Fibroblast of lung (primary cell): ENCODE results near the gene GPR55.

Source experiments
- CTCF ChIP-seq, 2 donors: IDR thresholded peaks in 1 of 2; conservative IDR thresholded peaks in 1 of 2; 1 replicate in 1 of 2; 2 replicates in 1 of 2; pipeline ENCODE4 v1.5.1; 2011 to 2012; ENCODE audit warnings: low read length in 2 of 2, control low read depth in 1 of 2, inconsistent platforms in 1 of 2, low read depth in 1 of 2, mild to moderate bottlenecking in 1 of 2
- EZH2 ChIP-seq: IDR thresholded peaks from 2 replicates; pipeline ENCODE4 v1.5.1; 2012; ENCODE audit warnings: low read length, control low read depth, mild to moderate bottlenecking; ENCODE audit errors: missing control alignments

GRCh38 chr2:230870544-230871360 is 54.3 kb downstream of the GPR55 start:
- TF ChIP-seq EZH2 (no peak), CTCF (conservative IDR thresholded peaks at IDR 0.05 in 1 of 2, IDR thresholded peaks at IDR 0.05 in 1 of 2; ENCODE audit: low read depth in 1 of 2, low read length in 2 of 2) (no peak)
